GM23338 (cell line): Measurements from ENCODE around the gene PLAC8. TPM values are rescaled to one million over a fixed set of nuclear protein-coding genes. Genes with fewer than 3 reads are reported as not detected.

Experiments used
- ATAC-seq: fragments of 200-7000 bp; cut with Tn5 transposase; 3 replicates; pipeline ENCODE4 v1.9.1; 2020
- DNase-seq: peaks from one replicate; pipeline ENCODE4 v3.0.0-alpha.2; 2015; ENCODE audit warnings: low spot score
- H2AFZ ChIP-seq: fragments of 200-600 bp; sonication (generic); 2 replicates; pipeline ENCODE4 v1.8.0; 2016; ENCODE audit warnings: antibody characterized with exemption, mild to moderate bottlenecking, moderate library complexity
- H3F3A ChIP-seq: fragments of 200-600 bp; sonication (generic); replicated peaks from 2 replicates; pipeline ENCODE4 v1.8.0; 2017; ENCODE audit warnings: antibody characterized with exemption, mixed run types, low read depth
- H3K27ac ChIP-seq: fragments of 200-600 bp; sonication (generic); 2 replicates; pipeline ENCODE4 v1.6.1; 2016; ENCODE audit warnings: low read depth
- H3K27me3 ChIP-seq: fragments of 200-600 bp; sonication (generic); 2 replicates; pipeline ENCODE4 v1.8.0; 2016; ENCODE audit warnings: mild to moderate bottlenecking, mixed run types, moderate library complexity; ENCODE audit not compliant: insufficient read depth
- H3K36me3 ChIP-seq: fragments of 200-600 bp; sonication (generic); 2 replicates; pipeline ENCODE4 v1.8.0; 2016; ENCODE audit warnings: mild to moderate bottlenecking; ENCODE audit not compliant: insufficient read depth
- H3K4me1 ChIP-seq: fragments of 200-600 bp; sonication (generic); 2 replicates; pipeline ENCODE4 v1.8.0; 2016; ENCODE audit warnings: mild to moderate bottlenecking, moderate library complexity; ENCODE audit not compliant: insufficient read depth
- H3K4me2 ChIP-seq: fragments of 200-600 bp; sonication (generic); 2 replicates; pipeline ENCODE4 v1.7.1; 2017; ENCODE audit warnings: mixed run types
- H3K4me3 ChIP-seq: fragments of 200-600 bp; sonication (generic); 2 replicates; pipeline ENCODE4 v1.6.1; 2016; ENCODE audit warnings: mixed run types
- H3K79me2 ChIP-seq: fragments of 200-600 bp; sonication (generic); replicated peaks from 2 replicates; pipeline ENCODE4 v1.8.0; 2017; ENCODE audit warnings: mild to moderate bottlenecking; ENCODE audit not compliant: insufficient read depth
- H3K9me2 ChIP-seq: fragments of 200-600 bp; sonication (generic); 2 replicates; pipeline ENCODE4 v1.8.0; 2017; ENCODE audit not compliant: insufficient read depth
- H4K20me1 ChIP-seq: fragments of 200-600 bp; sonication (generic); replicated peaks from 2 replicates; pipeline ENCODE4 v1.8.0; 2017; ENCODE audit warnings: mild to moderate bottlenecking; ENCODE audit not compliant: insufficient read depth
- H3K27ac Mint-ChIP-seq: 2 replicates; pipeline ENCODE4 v1.8.0; 2020; ENCODE audit warnings: inconsistent platforms, mild to moderate bottlenecking, moderate library complexity, mixed read lengths
- H3K27me3 Mint-ChIP-seq: 3 replicates; pipeline ENCODE4 v1.8.0; 2022; ENCODE audit warnings: low read depth, mild to moderate bottlenecking, moderate library complexity, mixed read lengths, inconsistent platforms; ENCODE audit not compliant: insufficient read depth, poor library complexity
- H3K36me3 Mint-ChIP-seq: 3 replicates; pipeline ENCODE4 v1.8.0; 2021; ENCODE audit warnings: low read depth, mild to moderate bottlenecking, inconsistent platforms, moderate library complexity, mixed read lengths
- H3K4me1 Mint-ChIP-seq: 3 replicates; pipeline ENCODE4 v1.8.0; 2020; ENCODE audit warnings: mild to moderate bottlenecking, inconsistent platforms, mixed read lengths
- H3K4me3 Mint-ChIP-seq: 3 replicates; pipeline ENCODE4 v1.8.0; 2021; ENCODE audit warnings: moderate library complexity, mild to moderate bottlenecking, inconsistent platforms, mixed read lengths
- H3K9me3 Mint-ChIP-seq: 3 replicates; pipeline ENCODE4 v1.8.0; 2020; ENCODE audit warnings: moderate library complexity, mild to moderate bottlenecking, inconsistent platforms, mixed read lengths
- EZH2 ChIP-seq: fragments of 200-600 bp; sonication (generic); IDR thresholded peaks from one replicate; pipeline ENCODE4 v1.8.0; 2017; ENCODE audit warnings: antibody characterized with exemption, mild to moderate bottlenecking, low read depth; ENCODE audit not compliant: unreplicated experiment
- EZH2phosphoT487 ChIP-seq: fragments of 200-600 bp; sonication (generic); IDR thresholded peaks from one replicate; pipeline ENCODE4 v1.8.1; 2018; ENCODE audit warnings: antibody characterized with exemption; ENCODE audit not compliant: unreplicated experiment
- JUNB ChIP-seq: IDR thresholded peaks from one replicate; pipeline ENCODE4 v1.6.1; 2016; ENCODE audit warnings: antibody characterized with exemption; ENCODE audit not compliant: unreplicated experiment
- NANOG ChIP-seq: IDR thresholded peaks from 2 replicates; pipeline ENCODE4 v1.6.1; 2016; ENCODE audit warnings: antibody characterized with exemption, borderline replicate concordance
- POLR2AphosphoS5 ChIP-seq: IDR thresholded peaks from 2 replicates; pipeline ENCODE4 v1.6.1; 2016; ENCODE audit warnings: antibody characterized with exemption, low read depth
- ZNF462 ChIP-seq: fragments of 250-450 bp; sonication (Bioruptor Pico); IDR thresholded peaks from 2 replicates; pipeline ENCODE4 v1.5.0; 2020; ENCODE audit warnings: mild to moderate bottlenecking, moderate library complexity
- polyA plus RNA-seq: library from polyadenylated mRNA; unstranded; fragments of >200 nt; fragmentation: Nextera tagmentation; extraction: Ambion mirVana; gene quantifications from 2 replicates; pipeline ENCODE4 v1.2.1, GENCODE V29; 2016
- total RNA-seq: library from RNA; depleted of rRNA; stranded (reverse); fragments of >200 nt; shearing (Covaris generic); gene quantifications from 2 replicates; pipeline ENCODE4 v1.2.3, GENCODE V29; 2014
- TF ChIP-seq, protein P1 (sequence below): IDR thresholded peaks from 2 replicates; pipeline ENCODE4 v1.6.1; 2016; ENCODE audit warnings: antibody characterized with exemption
- TF ChIP-seq, protein P2 (sequence below), 2 experiments: fragments of 200-600 bp in 1 of 2; sonication (generic) in 1 of 2; conservative IDR thresholded peaks; 2 replicates each; pipeline versions ENCODE4 v1.5.1 to v1.6.1; 2016 to 2017; ENCODE audit warnings: antibody characterized with exemption in 2 of 2, low read depth in 2 of 2, mild to moderate bottlenecking in 2 of 2, moderate library complexity in 1 of 2

PLAC8 gene
- total and polyA plus RNA-seq, 2 experiments from 2014 or later: 0.83 to 1.6 TPM

- no peaks in the 10 kb centered on the region for H3F3A ChIP-seq
- Mint-ChIP-seq H3K27me3 (peaks cover 5% of the 10 kb centered on the region), H3K27ac (no peak overlapping the region), H3K4me3 (no peak overlapping the region), H3K36me3 (peaks cover 14% of the 10 kb centered on the region), H3K9me3 (no peaks in the 10 kb centered on the region), H3K4me1 (no peaks in the 10 kb centered on the region)
- H3K27me3 ChIP-seq: no peaks in the 10 kb centered on the region
- H3K27ac ChIP-seq: no peak overlapping the region
- TF ChIP-seq, protein P1, sequence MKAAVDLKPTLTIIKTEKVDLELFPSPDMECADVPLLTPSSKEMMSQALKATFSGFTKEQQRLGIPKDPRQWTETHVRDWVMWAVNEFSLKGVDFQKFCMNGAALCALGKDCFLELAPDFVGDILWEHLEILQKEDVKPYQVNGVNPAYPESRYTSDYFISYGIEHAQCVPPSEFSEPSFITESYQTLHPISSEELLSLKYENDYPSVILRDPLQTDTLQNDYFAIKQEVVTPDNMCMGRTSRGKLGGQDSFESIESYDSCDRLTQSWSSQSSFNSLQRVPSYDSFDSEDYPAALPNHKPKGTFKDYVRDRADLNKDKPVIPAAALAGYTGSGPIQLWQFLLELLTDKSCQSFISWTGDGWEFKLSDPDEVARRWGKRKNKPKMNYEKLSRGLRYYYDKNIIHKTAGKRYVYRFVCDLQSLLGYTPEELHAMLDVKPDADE: no peak
- TF ChIP-seq EZH2phosphoT487 (no peak), ZNF462 (no peak), JUNB (no peak), EZH2 (no peak), NANOG (no peak), POLR2AphosphoS5 (no peak)
- TF ChIP-seq, protein P2, sequence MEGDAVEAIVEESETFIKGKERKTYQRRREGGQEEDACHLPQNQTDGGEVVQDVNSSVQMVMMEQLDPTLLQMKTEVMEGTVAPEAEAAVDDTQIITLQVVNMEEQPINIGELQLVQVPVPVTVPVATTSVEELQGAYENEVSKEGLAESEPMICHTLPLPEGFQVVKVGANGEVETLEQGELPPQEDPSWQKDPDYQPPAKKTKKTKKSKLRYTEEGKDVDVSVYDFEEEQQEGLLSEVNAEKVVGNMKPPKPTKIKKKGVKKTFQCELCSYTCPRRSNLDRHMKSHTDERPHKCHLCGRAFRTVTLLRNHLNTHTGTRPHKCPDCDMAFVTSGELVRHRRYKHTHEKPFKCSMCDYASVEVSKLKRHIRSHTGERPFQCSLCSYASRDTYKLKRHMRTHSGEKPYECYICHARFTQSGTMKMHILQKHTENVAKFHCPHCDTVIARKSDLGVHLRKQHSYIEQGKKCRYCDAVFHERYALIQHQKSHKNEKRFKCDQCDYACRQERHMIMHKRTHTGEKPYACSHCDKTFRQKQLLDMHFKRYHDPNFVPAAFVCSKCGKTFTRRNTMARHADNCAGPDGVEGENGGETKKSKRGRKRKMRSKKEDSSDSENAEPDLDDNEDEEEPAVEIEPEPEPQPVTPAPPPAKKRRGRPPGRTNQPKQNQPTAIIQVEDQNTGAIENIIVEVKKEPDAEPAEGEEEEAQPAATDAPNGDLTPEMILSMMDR (conservative IDR thresholded peaks at IDR 0.05; ENCODE audit: low read depth in 2 of 2): no peak
- no peaks in the 10 kb centered on the region for H3K9me2 ChIP-seq
- H2AFZ ChIP-seq: no peak overlapping the region
- ATAC-seq (no peak), DNase-seq (no peak)
- no peaks in the 10 kb centered on the region for H3K4me1 ChIP-seq
- H3K4me3 ChIP-seq: no peak overlapping the region
- H4K20me1 ChIP-seq: no peaks in the 10 kb centered on the region
- no peak overlapping the region for H3K4me2 ChIP-seq
- H3K36me3 ChIP-seq: peaks cover 2% of the 10 kb centered on the region
- H3K79me2 ChIP-seq: no peaks in the 10 kb centered on the region
Observed at GRCh38 chr4:83080561-83080960, 34.0 kb downstream of the PLAC8 start.
